Superior temporal gyrus (tissue), 1 donor: ENCODE data around the gene OR9Q1.
"Not testable (repeated sequence)": the region's sequence is repeated elsewhere in the genome, so short reads cannot be mapped to it uniquely, and the experiment has no call there.

Source experiments
- DNase-seq: peaks from one replicate; pipeline ENCODE4 v3.0.0-alpha.2; 2016; ENCODE audit errors: extremely low spot score

The OR9Q1 gene

GRCh38 chr11:58023435-58023931, at the start of gene OR9Q1:
TSS of gene OR9Q1 (plus strand) at chr11:58023881. CDS start at chr11:58179445, 155,564 bp downstream.
- DNase-seq = no peak

GRCh38 chr11:57974132-57974531, 49.5 kb upstream of the OR9Q1 start:
- no peak for DNase-seq

- DNase-seq = peak; percentile 37
Observed at GRCh38 chr11:57974848-57975601, 48.7 kb upstream of the OR9Q1 start.

GRCh38 chr11:57977709-57978108, 46.0 kb upstream of the OR9Q1 start:
- no peak for DNase-seq

GRCh38 chr11:57978686-57979531, 44.8 kb upstream of the OR9Q1 start:
- peak; percentile 20 for DNase-seq

GRCh38 chr11:57979532-57980079, 44.1 kb upstream of the OR9Q1 start:
- DNase-seq = no peak

- no peak for DNase-seq
Observed at GRCh38 chr11:57980201-57980600, 43.5 kb upstream of the OR9Q1 start.

GRCh38 chr11:57981536-57981935, 42.1 kb upstream of the OR9Q1 start:
- no peak for DNase-seq

GRCh38 chr11:57982776-57983175, 40.9 kb upstream of the OR9Q1 start:
- DNase-seq = no peak

GRCh38 chr11:57983191-57983590, 40.5 kb upstream of the OR9Q1 start:
- DNase-seq = peak; percentile 56

GRCh38 chr11:57999523-57999922, 24.2 kb upstream of the OR9Q1 start:
- DNase-seq = not testable (repeated sequence)

- DNase-seq = not testable (repeated sequence)
Observed at GRCh38 chr11:58000021-58000420, 23.7 kb upstream of the OR9Q1 start.

- no peak for DNase-seq
Observed at GRCh38 chr11:58000699-58001098, 23.0 kb upstream of the OR9Q1 start.

GRCh38 chr11:58003036-58003435, 20.6 kb upstream of the OR9Q1 start:
- DNase-seq = no peak

GRCh38 chr11:58003591-58003990, 20.1 kb upstream of the OR9Q1 start:
- no peak for DNase-seq

GRCh38 chr11:58004664-58005063, 19.0 kb upstream of the OR9Q1 start:
- DNase-seq = no peak

GRCh38 chr11:58006940-58007339, 16.7 kb upstream of the OR9Q1 start:
- no peak for DNase-seq

GRCh38 chr11:58011771-58012170, 11.9 kb upstream of the OR9Q1 start:
- DNase-seq = no peak

- DNase-seq = no peak
Observed at GRCh38 chr11:58024601-58025091, 965 bp downstream of the OR9Q1 start.

GRCh38 chr11:58027341-58027740, 3.7 kb downstream of the OR9Q1 start:
- DNase-seq = no peak

GRCh38 chr11:58028687-58029411, 5.2 kb downstream of the OR9Q1 start:
- DNase-seq = peak; percentile 18

- DNase-seq = no peak
Observed at GRCh38 chr11:58030653-58031052, 7.0 kb downstream of the OR9Q1 start, which contains the start of gene OR6Q1. TSS of gene OR6Q1 (plus strand) at chr11:58030953. CDS start at chr11:58030953, 0 bp downstream.
